SU-DHL-6 (cell line): Measurements from ENCODE around the gene PRR20G.
"Not testable (repeated sequence)": the region's sequence is repeated elsewhere in the genome, so short reads cannot be mapped to it uniquely, and the experiment has no call there.

Source experiments
- H2AFZ ChIP-seq: fragments of 200-600 bp; sonication (generic); 2 replicates; pipeline ENCODE4 v1.6.1; 2014; ENCODE audit warnings: low read depth, mild to moderate bottlenecking, moderate library complexity, mixed read lengths, antibody characterized with exemption, low read length; ENCODE audit not compliant: severe bottlenecking
- H3F3A ChIP-seq: fragments of 200-600 bp; shearing (Covaris generic); 2 replicates; pipeline ENCODE4 v1.6.0; 2016; ENCODE audit warnings: antibody characterized with exemption, mild to moderate bottlenecking; ENCODE audit not compliant: insufficient read depth
- H3K27ac ChIP-seq: fragments of 200-600 bp; sonication (generic); 2 replicates; pipeline ENCODE4 v1.5.1; 2016; ENCODE audit warnings: low read depth, mild to moderate bottlenecking, low read length, moderate library complexity, mixed read lengths
- H3K27me3 ChIP-seq: fragments of 200-600 bp; sonication (generic), shearing (Covaris generic); 2 replicates; pipeline ENCODE4 v1.6.0; 2014; ENCODE audit warnings: mild to moderate bottlenecking, low read length
- H3K36me3 ChIP-seq: fragments of 200-600 bp; sonication (generic); 2 replicates; pipeline ENCODE4 v1.6.1; 2014; ENCODE audit warnings: mild to moderate bottlenecking, low read length, mixed read lengths
- H3K4me2 ChIP-seq: fragments of 300-600, 200-600 bp; shearing (Covaris generic), sonication (generic); 2 replicates; pipeline ENCODE4 v1.6.0; 2014; ENCODE audit warnings: low read length, low read depth, mild to moderate bottlenecking; ENCODE audit not compliant: poor library complexity, severe bottlenecking
- H3K4me3 ChIP-seq: fragments of 200-600 bp; sonication (generic); 2 replicates; pipeline ENCODE4 v1.5.1; 2014; ENCODE audit warnings: antibody characterized with exemption, low read length, mild to moderate bottlenecking, mixed read lengths; ENCODE audit not compliant: insufficient read depth, poor library complexity, severe bottlenecking
- H3K79me2 ChIP-seq: fragments of 200-600 bp; sonication (generic); 2 replicates; pipeline ENCODE4 v1.6.1; 2014; ENCODE audit warnings: mild to moderate bottlenecking, low read length, moderate library complexity; ENCODE audit not compliant: insufficient read depth
- H3K9ac ChIP-seq: fragments of 200-600 bp; sonication (generic); 2 replicates; pipeline ENCODE4 v1.7.0; 2014; ENCODE audit warnings: mild to moderate bottlenecking, low read length
- H3K9me2 ChIP-seq: fragments of 200-600 bp; sonication (generic); replicated peaks from 2 replicates; pipeline ENCODE4 v1.6.1; 2014; ENCODE audit warnings: low read length; ENCODE audit not compliant: insufficient read depth
- H3K9me3 ChIP-seq: fragments of 200-600 bp; sonication (generic); 2 replicates; pipeline ENCODE4 v1.6.1; 2014; ENCODE audit warnings: low read length, mixed read lengths; ENCODE audit not compliant: insufficient read depth
- H4K20me1 ChIP-seq: fragments of 200-600 bp; sonication (generic); 2 replicates; pipeline ENCODE4 v1.6.1; 2014; ENCODE audit warnings: low read depth, mild to moderate bottlenecking, antibody characterized with exemption, low read length, moderate library complexity, mixed read lengths
- EZH2phosphoT487 ChIP-seq: fragments of 200-600 bp; sonication (generic), shearing (Covaris generic); conservative IDR thresholded peaks from 2 replicates; pipeline ENCODE4 v1.6.1; 2018; ENCODE audit warnings: mild to moderate bottlenecking, antibody characterized with exemption, low read length, moderate library complexity, mixed read lengths
- TF ChIP-seq, protein P1 (sequence below): fragments of 200-600 bp; sonication (generic); IDR thresholded peaks from one replicate; pipeline ENCODE4 v1.5.1; 2017; ENCODE audit warnings: antibody characterized with exemption, mild to moderate bottlenecking, low read length, moderate library complexity; ENCODE audit not compliant: insufficient read depth, poor library complexity, severe bottlenecking

PRR20G gene

DNA sequence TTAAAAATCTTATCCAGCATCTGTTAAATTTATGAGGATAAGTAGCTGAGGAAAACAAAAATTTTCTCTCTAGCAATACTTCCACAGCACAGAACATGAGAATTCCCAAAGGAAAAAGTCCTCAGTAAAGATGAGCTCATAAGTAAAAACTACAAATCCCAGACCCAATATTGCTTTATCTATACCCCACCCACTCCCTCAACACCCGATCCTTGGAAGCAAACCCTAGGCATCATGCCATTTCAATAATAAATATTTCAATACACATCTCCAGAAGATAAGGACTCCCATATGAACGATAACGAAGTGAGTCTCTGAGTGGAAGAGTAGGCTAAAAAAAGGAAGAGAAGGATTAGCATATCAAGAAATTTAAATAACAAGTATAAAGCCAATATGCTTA is 8.3 kb upstream of the PRR20G start:
- Histone ChIP-seq H4K20me1 (no peaks in the 10 kb centered on the region), H2AFZ (no peak overlapping the region), H3K4me3 (no peak overlapping the region), H3K79me2 (no peaks in the 10 kb centered on the region), H3K9me3 (no peaks in the 10 kb centered on the region), H3K9ac (no peak overlapping the region), H3F3A (no peaks in the 10 kb centered on the region), H3K4me2 (no peak overlapping the region), H3K9me2 (no peaks in the 10 kb centered on the region), H3K36me3 (no peaks in the 10 kb centered on the region), H3K27ac (no peak overlapping the region), H3K27me3 (no peaks in the 10 kb centered on the region)
- no peak for TF ChIP-seq EZH2phosphoT487
- TF ChIP-seq, protein P1, sequence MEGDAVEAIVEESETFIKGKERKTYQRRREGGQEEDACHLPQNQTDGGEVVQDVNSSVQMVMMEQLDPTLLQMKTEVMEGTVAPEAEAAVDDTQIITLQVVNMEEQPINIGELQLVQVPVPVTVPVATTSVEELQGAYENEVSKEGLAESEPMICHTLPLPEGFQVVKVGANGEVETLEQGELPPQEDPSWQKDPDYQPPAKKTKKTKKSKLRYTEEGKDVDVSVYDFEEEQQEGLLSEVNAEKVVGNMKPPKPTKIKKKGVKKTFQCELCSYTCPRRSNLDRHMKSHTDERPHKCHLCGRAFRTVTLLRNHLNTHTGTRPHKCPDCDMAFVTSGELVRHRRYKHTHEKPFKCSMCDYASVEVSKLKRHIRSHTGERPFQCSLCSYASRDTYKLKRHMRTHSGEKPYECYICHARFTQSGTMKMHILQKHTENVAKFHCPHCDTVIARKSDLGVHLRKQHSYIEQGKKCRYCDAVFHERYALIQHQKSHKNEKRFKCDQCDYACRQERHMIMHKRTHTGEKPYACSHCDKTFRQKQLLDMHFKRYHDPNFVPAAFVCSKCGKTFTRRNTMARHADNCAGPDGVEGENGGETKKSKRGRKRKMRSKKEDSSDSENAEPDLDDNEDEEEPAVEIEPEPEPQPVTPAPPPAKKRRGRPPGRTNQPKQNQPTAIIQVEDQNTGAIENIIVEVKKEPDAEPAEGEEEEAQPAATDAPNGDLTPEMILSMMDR = no peak

- not testable (repeated sequence) for H2AFZ ChIP-seq, H4K20me1 ChIP-seq, H3K36me3 ChIP-seq, H3F3A ChIP-seq, H3K9me2 ChIP-seq, H3K27ac ChIP-seq, H3K4me2 ChIP-seq, H3K4me3 ChIP-seq, H3K9me3 ChIP-seq, H3K9ac ChIP-seq, H3K79me2 ChIP-seq, H3K27me3 ChIP-seq
Measured at GRCh38 chr3:127293650-127294049, 5.8 kb upstream of the PRR20G start.

- Histone ChIP-seq H3K79me2 (no peaks in the 10 kb centered on the region), H3K9me2 (no peaks in the 10 kb centered on the region), H3K36me3 (no peaks in the 10 kb centered on the region), H4K20me1 (no peaks in the 10 kb centered on the region), H3F3A (no peaks in the 10 kb centered on the region), H3K27ac (no peak overlapping the region), H3K4me2 (no peak overlapping the region), H3K9me3 (no peaks in the 10 kb centered on the region), H3K27me3 (no peaks in the 10 kb centered on the region), H3K4me3 (no peak overlapping the region), H3K9ac (no peak overlapping the region), H2AFZ (no peak overlapping the region)
- TF ChIP-seq EZH2phosphoT487 = no peak
- TF ChIP-seq, protein P1 = no peak
Measured at GRCh38 chr3:127291611-127292010, 3.8 kb upstream of the PRR20G start.

DNA sequence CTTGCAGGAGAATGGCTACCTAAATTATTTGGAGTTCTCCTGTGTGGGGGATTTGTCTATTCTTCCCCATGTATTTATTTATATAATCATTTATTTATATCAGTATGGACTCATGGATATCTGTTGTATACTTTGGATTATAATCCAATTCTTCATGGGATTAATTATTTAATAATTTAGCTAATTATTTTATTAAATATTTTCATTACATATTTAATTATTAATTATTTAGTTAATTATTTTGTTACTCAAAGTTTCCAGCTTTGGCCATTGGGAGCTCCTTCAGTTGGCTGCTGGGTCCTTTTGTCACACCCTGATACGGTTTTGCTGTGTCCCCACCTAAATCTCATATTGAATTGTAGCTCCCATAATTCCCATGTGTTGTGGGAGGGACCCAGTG is 3.3 kb upstream of the PRR20G start:
- Histone ChIP-seq H3K9me2 (no peaks in the 10 kb centered on the region), H3K9me3 (no peaks in the 10 kb centered on the region), H3K36me3 (no peaks in the 10 kb centered on the region), H3K4me3 (no peak overlapping the region), H3K79me2 (no peaks in the 10 kb centered on the region), H4K20me1 (no peaks in the 10 kb centered on the region), H3F3A (no peaks in the 10 kb centered on the region), H3K9ac (no peak overlapping the region), H3K4me2 (no peak overlapping the region), H2AFZ (no peak overlapping the region), H3K27ac (no peak overlapping the region), H3K27me3 (no peaks in the 10 kb centered on the region)
- TF ChIP-seq EZH2phosphoT487 = no peak
- TF ChIP-seq, protein P1 = no peak
